ENCODE data around the gene DMRTA2.

DNA sequence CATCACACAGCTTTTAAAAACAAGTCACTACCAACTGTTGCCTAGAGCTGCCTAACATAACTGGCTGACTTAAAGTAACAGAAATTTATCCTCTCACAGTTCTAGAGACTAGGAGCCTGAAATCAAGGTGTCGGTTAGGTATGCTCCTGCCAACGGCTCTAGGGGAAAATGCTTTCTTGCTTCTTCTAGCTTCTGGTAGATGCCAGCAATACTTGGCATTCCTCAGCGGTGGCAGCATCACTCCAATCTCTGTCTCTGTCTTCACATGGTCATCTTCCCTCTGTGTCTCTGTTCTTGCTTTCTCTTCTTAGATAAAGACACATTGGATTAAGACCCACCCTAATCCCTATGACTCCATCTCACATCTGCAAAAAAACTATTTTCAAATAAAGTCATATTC lies 51.5 kb downstream of the DMRTA2 start:
- TF ChIP-seq GATA3 (IDR thresholded peaks at IDR 0.05; ENCODE audit: low read depth, low read length) (no peak), GATA2 (IDR thresholded peaks at IDR 0.05; ENCODE audit: low read depth, low read length) (no peak)

Data from SH-SY5Y (cell line).